H1 (cell line): ENCODE results near the gene CCL3. TPM values are rescaled to one million over a fixed set of nuclear protein-coding genes. Genes with fewer than 3 reads are reported as not detected.
"Not testable (repeated sequence)": the region's sequence is repeated elsewhere in the genome, so short reads cannot be mapped to it uniquely, and the experiment has no call there.

ENCODE experiments used
- CTCF ChIA-PET: fragments of 300-600 bp; sonication (Branson Sonifier 250); formaldehyde crosslinking; loops from one replicate; lab custom pipeline; 2021; ENCODE audit not compliant: partially characterized antibody; lab: Charles Lee
- POLR2A ChIA-PET: fragments of 300-600 bp; sonication (Branson Sonifier 250); formaldehyde crosslinking; loops from one replicate; lab custom pipeline; 2021; ENCODE audit warnings: inconsistent platforms; ENCODE audit not compliant: partially characterized antibody; lab: Charles Lee
- DNase-seq, 2 experiments: peaks; one replicate each; pipeline versions ENCODE4 v3.0.0 to v3.0.0-alpha.2; 2010 to 2022; ENCODE audit warnings: low spot score in 2 of 2, low read depth in 1 of 2, mixed read lengths in 1 of 2
- FAIRE-seq: peaks from 2 replicates; lab custom pipeline; 2011; peaks lifted over from hg19 to GRCh38; lab: Jason Lieb, UNC
- H2AFZ ChIP-seq: 2 replicates; pipeline ENCODE4 v1.8.1; 2012; ENCODE audit warnings: low read length, inconsistent platforms
- H2AK5ac ChIP-seq: 2 replicates; pipeline ENCODE4 v1.6.1; 2013; ENCODE audit warnings: low read depth, low read length
- H2BK120ac ChIP-seq: replicated peaks from 2 replicates; pipeline ENCODE3; 2013; ENCODE audit warnings: low read depth, low read length, inconsistent platforms
- H2BK12ac ChIP-seq: 2 replicates; pipeline ENCODE4 v1.6.1; 2013; ENCODE audit warnings: low read depth, low read length
- H2BK15ac ChIP-seq: 2 replicates; pipeline ENCODE4 v1.6.1; 2013; ENCODE audit warnings: low read length
- H2BK20ac ChIP-seq: 2 replicates; pipeline ENCODE4 v1.6.1; 2013; ENCODE audit warnings: low read length
- H2BK5ac ChIP-seq: 2 replicates; pipeline ENCODE4 v1.6.1; 2013; ENCODE audit warnings: low read depth, low read length
- H3K14ac ChIP-seq: 2 replicates; pipeline ENCODE4 v1.6.1; 2013; ENCODE audit warnings: inconsistent platforms; ENCODE audit not compliant: insufficient read length
- H3K18ac ChIP-seq: 2 replicates; pipeline ENCODE4 v1.6.1; 2013; ENCODE audit warnings: low read length; ENCODE audit errors: extremely low read depth
- H3K23ac ChIP-seq: 2 replicates; pipeline ENCODE4 v1.6.1; 2013; ENCODE audit warnings: inconsistent platforms; ENCODE audit not compliant: insufficient read length
- H3K23me2 ChIP-seq: 2 replicates; pipeline ENCODE4 v1.6.1; 2013; ENCODE audit warnings: low read depth, low read length
- H3K27ac ChIP-seq: 2 replicates; pipeline ENCODE4 v1.6.1; 2011; ENCODE audit warnings: low read depth, low read length, inconsistent platforms
- H3K27me3 ChIP-seq, 4 experiments: replicated peaks in 1 of 4; 1 replicate in 1 of 4; 2 replicates in 3 of 4; pipeline versions ENCODE4 v1.6.1 to v1.8.1; 2011 to 2013; ENCODE audit warnings: low read length in 3 of 4, mild to moderate bottlenecking in 3 of 4, inconsistent platforms in 2 of 4, mixed read lengths in 2 of 4, moderate library complexity in 1 of 4; ENCODE audit not compliant: control insufficient read depth in 3 of 4, insufficient read depth in 3 of 4; ENCODE audit errors: extremely low read depth in 1 of 4
- H3K36me3 ChIP-seq, 4 experiments: 2 replicates each; pipeline versions ENCODE4 v1.6.1 to v1.8.1; 2011 to 2013; ENCODE audit warnings: mild to moderate bottlenecking in 4 of 4, low read length in 3 of 4, moderate library complexity in 2 of 4, control low read depth in 1 of 4, inconsistent platforms in 1 of 4; ENCODE audit not compliant: insufficient read depth in 4 of 4, control insufficient read depth in 2 of 4
- H3K4ac ChIP-seq: replicated peaks from 2 replicates; pipeline ENCODE3; 2013; ENCODE audit warnings: low read length, low read depth, mixed read lengths, inconsistent platforms; ENCODE audit not compliant: insufficient read length
- H3K4me1 ChIP-seq, 4 experiments: replicated peaks in 1 of 4; 1 replicate in 1 of 4; 2 replicates in 3 of 4; pipeline versions ENCODE4 v1.6.1 to v1.8.1; 2011 to 2013; ENCODE audit warnings: low read length in 3 of 4, inconsistent platforms in 2 of 4, mixed read lengths in 1 of 4; ENCODE audit not compliant: insufficient read depth in 4 of 4, control insufficient read depth in 3 of 4
- H3K4me2 ChIP-seq, 2 experiments: 2 replicates each; pipeline versions ENCODE4 v1.6.1 to v1.8.1; 2011 to 2013; ENCODE audit warnings: low read depth in 2 of 2, low read length in 2 of 2, control low read depth in 1 of 2, inconsistent platforms in 1 of 2, mild to moderate bottlenecking in 1 of 2; ENCODE audit not compliant: insufficient read depth in 1 of 2
- H3K4me3 ChIP-seq, 4 experiments: fragments of 200-600, 300-600 bp in 1 of 4; sonication (generic), shearing (Covaris generic), sonication (Bioruptor Twin) in 1 of 4; 2 replicates each; pipeline versions ENCODE4 v1.5.1 to v1.8.1; 2011 to 2016; ENCODE audit warnings: low read length in 4 of 4, low read depth in 3 of 4, control low read depth in 2 of 4, inconsistent platforms in 2 of 4, mild to moderate bottlenecking in 2 of 4, mixed read lengths in 1 of 4, moderate library complexity in 1 of 4; ENCODE audit not compliant: insufficient read depth in 2 of 4; ENCODE audit errors: extremely low read depth in 1 of 4
- H3K56ac ChIP-seq: replicated peaks from 2 replicates; pipeline ENCODE3; 2013; ENCODE audit warnings: low read depth, mild to moderate bottlenecking, mixed read lengths, low read length, inconsistent platforms; ENCODE audit not compliant: insufficient read length
- H3K79me1 ChIP-seq: 2 replicates; pipeline ENCODE4 v1.6.1; 2013; ENCODE audit warnings: low read depth, low read length, control low read depth
- H3K79me2 ChIP-seq, 2 experiments: 2 replicates each; pipeline versions ENCODE4 v1.6.1 to v1.8.1; 2012 to 2013; ENCODE audit warnings: low read length in 2 of 2, mild to moderate bottlenecking in 2 of 2, inconsistent platforms in 1 of 2; ENCODE audit not compliant: insufficient read depth in 2 of 2, control insufficient read depth in 1 of 2
- H3K9ac ChIP-seq, 4 experiments: replicated peaks in 1 of 4; 1 replicate in 1 of 4; 2 replicates in 3 of 4; pipeline versions ENCODE4 v1.6.1 to v1.8.1; 2011 to 2013; ENCODE audit warnings: low read depth in 3 of 4, low read length in 3 of 4, control low read depth in 2 of 4, mild to moderate bottlenecking in 2 of 4, moderate library complexity in 2 of 4, inconsistent platforms in 1 of 4; ENCODE audit errors: extremely low read depth in 1 of 4
- H3K9me3 ChIP-seq, 2 experiments: 2 replicates each; pipeline versions ENCODE4 v1.6.1 to v1.8.1; 2012 to 2013; ENCODE audit warnings: mild to moderate bottlenecking in 2 of 2, moderate library complexity in 2 of 2, control low read depth in 1 of 2, inconsistent platforms in 1 of 2, low read depth in 1 of 2, low read length in 1 of 2, mixed read lengths in 1 of 2; ENCODE audit not compliant: insufficient read depth in 2 of 2
- H4K20me1 ChIP-seq, 2 experiments: replicated peaks in 1 of 2; 2 replicates each; pipeline versions ENCODE3 to v1.8.1; 2011 to 2013; ENCODE audit warnings: inconsistent platforms in 2 of 2, low read length in 2 of 2, mild to moderate bottlenecking in 1 of 2; ENCODE audit not compliant: insufficient read depth in 2 of 2, control insufficient read depth in 1 of 2
- H4K5ac ChIP-seq: 2 replicates; pipeline ENCODE4 v1.6.1; 2013; ENCODE audit warnings: low read length, low read depth, mixed read lengths, inconsistent platforms; ENCODE audit not compliant: insufficient read length
- H4K8ac ChIP-seq: 2 replicates; pipeline ENCODE4 v1.8.0; 2013; ENCODE audit warnings: mild to moderate bottlenecking, moderate library complexity, low read length, inconsistent platforms; ENCODE audit not compliant: insufficient read depth; ENCODE audit errors: extremely low read depth
- H4K91ac ChIP-seq: replicated peaks from 2 replicates; pipeline ENCODE3; 2013; ENCODE audit warnings: low read length, mixed read lengths, inconsistent platforms; ENCODE audit not compliant: insufficient read length
- WGBS, 2 experiments: shearing (Covaris generic) in 1 of 2; methylation state at CpG; one replicate each; pipeline versions ENCODE4 v1.1.6 to v1.1.7; 2013 to 2015; ENCODE audit warnings: low lambda C conversion rate in 2 of 2, mixed read lengths in 2 of 2, inconsistent platforms in 1 of 2, low coverage in 1 of 2, missing lambda C conversion rate in 1 of 2; ENCODE audit not compliant: insufficient replicate concordance in 2 of 2, insufficient coverage in 1 of 2, insufficient read length in 1 of 2; ENCODE audit errors: extremely low coverage in 1 of 2, missing lambda C conversion rate in 1 of 2; 5-methylcytosine and 5-hydroxymethylcytosine counted together
- polyA plus RNA-seq, 7 experiments: library from polyadenylated mRNA; depleted of rRNA in 3 of 7; stranded (reverse) in 5 of 7; unstranded in 2 of 7; fragments of >200 nt in 5 of 7; fragments of 200-250 nt in 2 of 7; gene quantifications; 1 replicate in 5 of 7; 2 replicates in 1 of 7; 4 replicates in 1 of 7; pipeline versions ENCODE4 v1.2.1 to v1.2.3, GENCODE V29; 2011 to 2013; ENCODE audit warnings: missing spikeins in 2 of 7, mixed read lengths in 2 of 7
- total RNA-seq: library from RNA; stranded (reverse); fragmentation: NEBNext Ultra II Directional; extraction: Animal tissue kit (Norgen Biotek cat#: 25700); gene quantifications from 2 replicates; pipeline ENCODE4 v1.2.1, GENCODE V29; 2021

The CCL3 gene
- total and polyA plus RNA-seq, 2 of the 8 experiments (the other 6 are each of a cell fraction or from before 2014, with no cell fraction given) = not detected

DNA sequence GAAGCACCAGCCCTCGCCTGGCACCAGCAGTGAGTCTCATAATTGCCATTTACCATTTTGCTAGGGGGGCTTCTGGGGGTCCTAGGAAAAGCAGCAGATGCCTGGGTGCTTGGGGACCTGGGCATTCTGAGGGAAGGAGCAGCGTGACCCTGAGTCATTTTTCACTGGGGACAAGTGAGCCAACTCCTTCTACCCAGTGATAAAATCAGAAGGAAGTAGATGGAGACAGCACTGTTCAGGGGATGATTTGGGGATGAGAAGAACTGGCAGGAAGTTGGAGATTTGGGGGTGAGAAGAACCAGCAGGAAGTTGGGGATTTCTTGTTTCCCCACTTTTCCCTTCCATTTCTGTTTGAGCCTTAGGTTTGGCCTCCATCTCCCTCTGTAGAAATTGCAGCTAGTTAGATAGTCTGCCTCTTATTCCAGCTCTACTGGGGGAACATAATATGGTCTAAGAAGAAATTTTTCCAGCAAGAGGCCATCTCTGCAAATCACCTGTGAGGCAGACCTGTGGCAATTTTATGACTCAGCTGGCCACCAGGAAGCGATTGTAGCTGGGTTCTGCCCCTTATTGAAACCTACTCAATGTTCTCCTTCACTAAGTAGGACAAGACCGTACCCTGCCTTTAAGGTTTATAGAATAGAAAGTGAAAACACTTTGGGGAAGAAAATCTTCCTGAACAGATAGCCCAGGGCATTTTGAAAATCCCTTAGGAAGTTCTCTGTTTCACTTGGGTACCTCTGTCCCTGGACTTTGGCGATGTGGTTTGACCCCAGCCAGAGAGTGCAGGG is 8.1 kb downstream of the CCL3 start:
- H2BK15ac ChIP-seq, H3K4ac ChIP-seq, H3K56ac ChIP-seq, H2AFZ ChIP-seq, H3K4me2 ChIP-seq, H2BK5ac ChIP-seq, H3K27me3 ChIP-seq, H2BK12ac ChIP-seq, H3K14ac ChIP-seq, H3K36me3 ChIP-seq, H3K18ac ChIP-seq, POLR2A ChIA-PET, H2AK5ac ChIP-seq, H3K4me3 ChIP-seq, H3K9ac ChIP-seq, FAIRE-seq, H4K91ac ChIP-seq, CTCF ChIA-PET, H3K23me2 ChIP-seq, H3K79me2 ChIP-seq, H3K9me3 ChIP-seq, H4K20me1 ChIP-seq, H4K8ac ChIP-seq, H3K79me1 ChIP-seq, H4K5ac ChIP-seq, H2BK20ac ChIP-seq, H3K27ac ChIP-seq, H3K4me1 ChIP-seq, H2BK120ac ChIP-seq, DNase-seq, H3K23ac ChIP-seq: not testable (repeated sequence)
- WGBS, 2 experiments = 85% methylated on average over 5 of the region's 5 CpGs; no CpG with 5 or more reads in 1 of the 2 experiments
